CD4-positive, alpha-beta T cell treated with Interleukin-2 at 100 ng/mL for 4 hours (primary cell): ENCODE results near the gene SCAMP3.
A peak's percentile ranks its signal among the peaks of the same experiment; 100 is the strongest.
"Not testable (repeated sequence)": the region's sequence is repeated elsewhere in the genome, so short reads cannot be mapped to it uniquely, and the experiment has no call there.

Experiments
- DNase-seq: peaks from one replicate; pipeline ENCODE4 v3.0.0-alpha.2; 2020; ENCODE audit warnings: low spot score

Gene SCAMP3

DNA sequence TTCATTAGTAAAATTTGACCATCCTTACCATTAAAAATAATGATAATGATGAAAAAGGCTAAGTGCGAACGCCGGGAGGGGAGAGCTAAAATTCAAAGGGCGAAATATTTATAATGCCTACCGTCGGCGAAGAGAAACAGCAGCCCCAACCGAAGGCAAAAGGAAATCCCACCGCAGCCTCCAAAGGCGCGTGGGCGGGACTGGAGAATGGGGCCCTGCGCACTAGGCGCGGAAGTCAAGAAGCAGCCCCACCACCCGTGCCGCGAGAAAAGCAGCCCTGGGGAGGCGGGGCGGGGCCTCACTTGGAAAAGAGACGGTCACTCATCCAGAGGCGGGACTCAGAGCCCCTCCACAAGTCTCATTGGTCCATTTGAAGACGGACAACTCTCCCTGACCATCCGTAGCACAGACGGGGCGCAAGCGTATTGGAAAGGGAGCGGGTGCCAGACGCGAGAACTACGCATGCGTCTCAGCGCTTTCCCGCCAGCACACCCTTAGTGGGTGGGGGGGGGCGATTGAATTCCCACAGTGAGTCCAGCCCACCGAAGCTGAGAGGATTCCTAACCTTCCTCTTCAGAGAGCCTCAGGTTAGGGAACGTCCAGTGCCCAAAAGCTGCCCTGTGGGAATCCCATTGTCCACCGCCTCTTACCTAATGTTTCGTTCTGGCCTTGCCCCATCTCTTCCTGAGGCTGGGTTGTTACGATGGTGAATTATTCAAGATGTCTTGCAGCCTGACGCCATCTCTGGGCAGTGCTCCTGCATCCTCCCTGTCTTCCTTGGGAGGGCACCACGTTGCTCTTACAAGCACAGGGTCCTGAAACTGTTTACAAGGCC is 34.7 kb downstream of the SCAMP3 start:
- DNase-seq, result peak; percentile 99

DNA sequence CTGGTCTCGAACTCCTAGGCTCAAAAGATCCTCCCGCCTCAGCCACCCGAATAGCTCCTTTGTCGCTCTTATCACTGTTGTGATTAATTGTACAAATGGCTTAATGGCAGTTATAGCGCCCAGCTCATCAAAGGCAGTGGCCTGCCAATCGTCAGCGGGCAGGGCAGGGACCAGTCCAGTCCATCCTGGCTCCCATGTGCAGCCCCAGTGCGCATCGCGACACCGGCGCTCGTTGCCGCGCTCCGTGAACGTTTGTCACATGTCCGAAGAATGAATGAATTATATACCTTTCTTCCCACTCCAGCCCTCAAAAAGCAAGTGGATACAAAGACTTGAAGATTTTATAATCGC is 35.3 kb downstream of the SCAMP3 start:
- DNase-seq, result no peak

DNA sequence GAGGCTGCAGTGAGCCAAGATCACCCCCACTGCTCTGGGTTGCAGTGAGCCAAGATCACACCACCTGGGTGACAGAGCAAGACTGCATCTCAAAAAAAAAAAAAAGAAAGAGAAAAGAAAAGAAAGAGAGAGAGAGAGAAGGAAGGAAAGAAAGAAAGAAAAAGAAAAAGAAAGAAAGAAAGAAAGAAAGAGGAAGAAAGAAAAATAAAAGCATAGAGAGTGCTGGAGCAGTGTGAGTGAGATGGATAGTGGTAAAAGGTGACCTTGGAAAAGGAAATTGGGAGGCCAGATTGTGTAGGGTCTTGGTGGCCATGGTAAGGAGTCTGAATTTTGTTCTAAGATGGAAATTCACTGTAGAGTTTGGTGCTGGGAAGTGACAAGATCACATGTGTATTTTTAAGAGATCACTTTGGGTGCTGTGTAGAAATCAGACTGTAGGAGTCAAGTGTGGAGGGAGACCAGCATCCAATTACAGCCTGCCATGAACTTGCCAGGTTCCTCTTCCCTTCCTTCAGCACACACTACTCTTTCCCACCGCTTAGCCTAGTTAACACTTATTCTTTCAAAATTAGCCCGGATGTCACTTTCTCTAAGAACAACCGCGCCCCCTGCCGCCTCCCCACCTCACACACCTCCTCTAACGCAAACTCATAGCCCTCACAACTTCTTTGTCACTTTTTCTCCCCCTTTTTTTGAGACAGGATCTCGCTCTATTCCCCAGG is 35.8 kb downstream of the SCAMP3 start:
- peak; percentile 88 for DNase-seq

DNA sequence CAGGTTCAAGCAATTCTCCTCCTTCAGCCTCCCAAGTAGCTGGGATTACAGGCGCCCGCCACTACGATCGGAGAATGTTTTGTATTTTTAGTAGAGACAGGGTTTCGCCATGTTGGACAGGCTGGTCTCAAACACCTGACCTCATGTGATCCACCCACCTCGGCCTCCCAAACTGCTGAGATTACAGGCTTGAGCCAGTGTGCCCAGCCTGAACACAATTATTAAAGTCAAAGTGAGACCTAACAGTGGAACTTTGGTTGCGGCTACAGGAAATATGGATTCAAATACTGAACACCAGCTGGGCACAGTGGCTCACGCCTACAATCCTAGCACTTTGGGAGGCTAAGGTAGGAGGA is 36.8 kb downstream of the SCAMP3 start:
- not testable (repeated sequence) for DNase-seq

DNA sequence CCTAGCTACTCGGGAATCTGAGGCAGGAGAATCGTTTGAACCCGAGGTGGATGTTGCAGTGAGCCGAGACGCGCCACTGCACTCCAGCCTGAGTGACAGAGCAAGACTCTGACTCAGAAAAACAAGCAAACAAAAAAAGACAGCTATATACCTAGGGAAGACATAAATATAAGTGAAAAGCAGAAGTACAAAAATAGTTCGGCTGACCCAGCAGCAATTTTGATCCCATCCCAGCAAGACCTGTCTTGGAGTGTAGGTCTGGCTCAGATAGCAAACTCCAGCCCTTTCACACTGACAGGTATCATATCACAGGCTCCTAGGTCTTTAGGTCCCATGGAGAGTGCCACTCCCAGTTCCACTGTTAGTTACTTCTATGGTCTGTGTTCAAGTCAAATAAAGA is 39.1 kb downstream of the SCAMP3 start:
- no peak for DNase-seq

DNA sequence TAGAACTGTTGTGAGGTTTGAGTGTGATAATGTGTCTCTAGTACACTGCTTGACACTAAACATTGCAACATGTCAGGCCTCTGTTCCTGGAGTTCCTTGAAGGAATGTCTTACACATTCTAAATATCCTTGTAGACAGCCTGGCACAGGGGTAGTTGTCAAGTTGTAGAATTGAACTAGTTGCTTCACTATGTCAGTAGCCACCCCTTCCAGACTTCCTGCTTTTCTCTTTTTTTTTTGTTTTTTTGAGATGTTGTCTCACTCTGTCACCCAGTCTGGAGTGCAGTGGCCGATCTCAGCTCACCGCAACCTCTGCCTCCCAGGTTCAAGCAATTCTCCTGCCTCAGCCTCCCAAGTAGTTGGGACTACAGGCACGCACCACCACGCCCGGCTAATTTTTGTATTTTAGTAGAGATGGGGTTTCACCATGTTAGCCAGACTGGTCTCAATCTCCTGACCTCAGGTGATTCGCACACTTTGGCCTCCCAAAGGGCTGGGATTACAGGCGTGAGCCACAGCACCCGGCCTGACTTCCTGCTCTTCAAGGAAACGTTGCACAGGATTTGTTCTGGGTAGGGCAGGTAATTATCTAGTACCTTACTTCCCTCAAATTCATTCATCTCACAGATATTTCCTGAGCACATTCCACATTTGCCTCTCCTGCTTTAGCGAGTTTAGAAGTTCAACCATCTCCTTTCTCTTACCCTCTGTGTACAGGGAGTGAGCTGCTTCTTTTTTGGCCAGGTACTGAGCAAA is 41.8 kb downstream of the SCAMP3 start:
- DNase-seq, result not testable (repeated sequence)

DNA sequence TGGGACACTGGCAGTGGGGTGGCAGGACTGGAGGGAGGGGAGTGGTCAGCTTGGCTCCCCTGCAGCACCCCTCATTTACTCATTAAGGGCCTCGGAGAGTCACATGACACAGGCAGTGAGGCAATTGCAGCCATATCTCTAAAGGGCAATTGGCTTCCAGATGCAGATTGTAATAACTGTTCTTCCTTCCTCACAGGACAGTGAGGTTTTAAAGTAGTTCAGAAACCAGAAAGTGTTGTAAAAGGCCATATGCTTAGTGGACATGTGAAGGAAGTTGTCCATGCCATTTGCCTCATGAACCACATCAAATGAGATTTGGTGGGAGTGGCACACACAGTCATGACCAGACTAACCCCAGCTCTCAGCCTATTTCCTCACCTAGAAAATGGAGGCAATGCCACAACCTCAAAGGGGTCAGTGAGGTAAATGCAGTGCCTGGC is 42.5 kb downstream of the SCAMP3 start:
- DNase-seq, result peak; percentile 21

DNA sequence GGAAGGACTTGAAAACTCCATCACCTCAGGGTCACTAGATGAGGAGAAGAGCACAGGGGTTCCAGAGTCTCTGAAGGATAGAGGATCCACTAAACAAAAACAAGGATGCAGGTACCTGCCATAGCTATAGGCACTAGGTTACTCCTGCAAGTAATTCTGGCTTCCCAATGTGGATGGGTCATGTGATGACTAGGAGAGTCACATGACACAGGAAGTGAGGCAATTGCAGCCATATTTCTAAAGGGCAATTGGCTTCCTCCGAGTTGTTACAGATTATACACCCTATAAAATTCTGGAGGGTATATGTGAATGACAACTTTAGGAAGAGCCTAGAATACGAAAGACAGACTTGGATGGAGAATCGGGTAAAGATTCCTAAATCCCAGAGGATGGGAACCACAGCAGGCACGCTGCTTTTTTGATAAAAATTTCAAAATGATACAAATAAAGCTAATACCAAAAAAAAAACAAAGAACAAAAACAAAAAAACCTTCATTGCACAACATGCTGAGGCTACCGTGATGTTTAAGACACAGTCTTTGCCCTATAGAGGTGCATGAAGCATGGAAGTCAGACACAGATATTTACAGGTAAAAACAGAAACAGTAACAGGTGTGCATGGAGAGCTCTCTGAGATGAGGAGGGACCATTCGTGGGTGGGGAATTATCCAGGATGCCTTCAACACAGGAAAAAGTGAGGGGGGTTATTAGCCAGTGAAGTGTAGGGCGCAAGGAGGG is 43.1 kb downstream of the SCAMP3 start:
- peak; percentile 32 for DNase-seq

DNA sequence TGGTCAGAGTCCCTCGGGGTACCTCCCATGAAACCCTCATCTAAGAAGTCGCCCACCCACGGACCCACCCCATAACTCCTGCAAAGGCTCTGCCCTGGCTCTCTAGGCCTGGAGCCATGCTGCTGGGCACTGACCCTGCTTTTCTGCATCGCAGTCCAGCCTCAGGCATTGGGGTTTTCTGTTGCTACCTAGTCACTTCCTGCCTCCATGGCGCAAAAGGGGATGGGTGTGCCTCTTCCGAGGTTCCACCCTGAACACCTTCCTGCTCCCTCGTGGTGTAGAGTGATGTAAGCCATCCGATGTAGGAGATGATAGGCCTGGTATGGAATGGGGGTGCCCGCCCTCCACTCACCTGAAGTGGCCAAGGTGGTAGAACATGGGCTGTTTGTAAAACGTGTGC is 47.5 kb downstream of the SCAMP3 start:
- DNase-seq, result peak; percentile 22

DNA sequence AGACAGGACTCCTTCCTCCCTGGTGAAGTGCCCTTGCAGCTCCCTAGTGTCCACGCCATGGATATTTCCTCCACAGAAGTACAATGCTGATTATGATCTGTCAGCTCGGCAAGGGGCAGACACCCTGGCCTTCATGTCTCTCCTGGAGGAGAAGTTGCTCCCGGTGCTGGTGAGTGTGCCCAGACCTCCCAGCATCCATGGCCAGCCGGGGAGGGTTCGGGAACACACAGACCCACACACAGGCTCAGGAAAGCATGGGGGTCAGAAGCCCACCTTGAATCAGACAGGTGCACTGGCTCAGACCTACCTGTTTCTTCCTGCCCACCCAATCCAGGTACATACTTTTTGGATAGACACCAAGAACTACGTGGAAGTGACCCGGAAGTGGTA is 50.1 kb downstream of the SCAMP3 start:
- not testable (repeated sequence) for DNase-seq

DNA sequence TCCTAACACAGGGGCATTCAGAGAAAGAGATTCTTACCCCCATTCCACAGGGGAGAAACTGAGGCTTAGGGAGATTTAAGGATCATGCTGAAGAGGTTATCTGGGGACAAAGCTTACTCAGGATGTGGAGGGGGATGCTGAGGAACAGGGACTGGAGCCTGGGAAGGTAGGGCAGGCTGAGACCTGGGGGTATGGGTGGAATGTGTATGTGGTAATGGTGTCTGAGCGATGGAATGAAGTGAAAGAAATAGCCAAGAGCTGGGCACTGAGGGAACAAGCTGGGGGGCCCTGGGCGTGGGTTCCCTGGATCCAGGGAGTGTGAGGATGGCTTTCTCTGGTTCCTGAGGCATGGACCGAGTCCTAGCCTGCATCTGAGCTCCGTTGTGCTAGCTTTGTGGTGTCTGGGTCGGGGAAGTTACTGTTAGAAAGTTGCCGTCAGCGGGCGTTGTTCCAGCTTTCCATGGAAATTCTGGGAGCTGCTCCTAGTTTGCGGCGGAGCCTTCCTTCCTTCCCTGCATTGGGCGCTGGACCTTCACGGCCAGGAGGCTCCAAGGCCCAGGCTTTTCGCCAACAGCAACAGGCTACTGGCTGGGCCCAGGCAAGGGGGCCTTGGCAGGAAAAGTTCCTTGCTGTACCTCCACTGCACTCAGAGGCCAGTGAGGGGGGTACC is 50.6 kb downstream of the SCAMP3 start:
- DNase-seq, result not testable (repeated sequence)

DNA sequence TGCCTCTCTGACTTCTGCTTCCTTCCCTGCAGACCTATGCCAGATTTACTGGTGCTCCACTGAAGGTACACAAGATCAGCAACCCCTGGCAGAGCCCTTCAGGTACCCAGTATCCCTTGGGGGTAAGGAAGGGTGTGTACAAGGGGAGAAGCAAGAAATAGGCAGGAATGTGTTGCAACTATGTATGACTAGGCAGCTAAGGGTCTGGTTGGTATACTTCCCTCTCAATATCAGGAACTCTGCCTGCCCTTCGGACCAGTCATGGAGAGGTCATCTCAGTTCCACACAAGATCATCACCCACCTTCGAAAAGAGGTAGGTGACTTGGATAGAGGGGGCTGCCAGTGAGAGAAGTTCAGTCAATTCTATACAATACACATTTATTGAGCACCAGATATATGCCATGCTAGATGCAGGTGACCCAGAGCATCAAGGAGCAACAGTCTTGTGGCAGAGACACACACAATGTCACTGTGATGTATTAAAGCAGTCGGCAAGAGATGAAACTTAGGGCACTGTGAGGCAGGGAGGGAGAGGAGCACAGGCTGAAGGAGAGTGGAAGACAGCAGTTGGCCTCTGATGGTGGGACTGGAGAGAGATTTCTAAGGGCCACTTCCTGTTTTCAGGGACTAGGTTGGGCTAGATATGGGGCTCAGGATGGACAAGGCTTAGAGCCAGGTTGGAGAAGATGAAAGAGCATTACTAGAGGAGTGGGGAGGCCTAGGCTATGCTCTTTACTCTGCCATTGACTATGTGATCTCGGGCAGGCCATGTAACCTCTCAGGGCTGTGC is 51.7 kb downstream of the SCAMP3 start:
- no peak for DNase-seq

DNA sequence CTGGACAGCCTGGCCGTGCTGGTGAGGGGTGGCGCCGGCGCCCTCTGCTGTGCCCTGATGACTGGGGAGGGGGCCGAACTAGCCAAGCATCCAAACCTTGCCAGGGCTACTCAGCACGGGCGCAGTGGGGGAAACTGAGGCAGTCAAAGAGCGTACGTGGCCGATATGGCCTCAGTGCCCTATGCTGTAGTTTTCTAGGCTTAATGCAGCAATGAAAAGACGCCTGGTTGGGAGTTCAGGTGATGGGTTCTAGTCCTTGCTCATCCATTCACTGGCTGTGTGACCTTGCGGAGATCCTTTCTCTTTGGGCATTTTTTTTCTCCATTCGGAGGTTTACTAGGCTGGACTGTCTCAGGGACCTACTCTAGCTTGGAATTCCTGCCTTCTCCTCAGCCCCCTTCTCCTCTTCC is 52.8 kb downstream of the SCAMP3 start:
- no peak for DNase-seq

DNA sequence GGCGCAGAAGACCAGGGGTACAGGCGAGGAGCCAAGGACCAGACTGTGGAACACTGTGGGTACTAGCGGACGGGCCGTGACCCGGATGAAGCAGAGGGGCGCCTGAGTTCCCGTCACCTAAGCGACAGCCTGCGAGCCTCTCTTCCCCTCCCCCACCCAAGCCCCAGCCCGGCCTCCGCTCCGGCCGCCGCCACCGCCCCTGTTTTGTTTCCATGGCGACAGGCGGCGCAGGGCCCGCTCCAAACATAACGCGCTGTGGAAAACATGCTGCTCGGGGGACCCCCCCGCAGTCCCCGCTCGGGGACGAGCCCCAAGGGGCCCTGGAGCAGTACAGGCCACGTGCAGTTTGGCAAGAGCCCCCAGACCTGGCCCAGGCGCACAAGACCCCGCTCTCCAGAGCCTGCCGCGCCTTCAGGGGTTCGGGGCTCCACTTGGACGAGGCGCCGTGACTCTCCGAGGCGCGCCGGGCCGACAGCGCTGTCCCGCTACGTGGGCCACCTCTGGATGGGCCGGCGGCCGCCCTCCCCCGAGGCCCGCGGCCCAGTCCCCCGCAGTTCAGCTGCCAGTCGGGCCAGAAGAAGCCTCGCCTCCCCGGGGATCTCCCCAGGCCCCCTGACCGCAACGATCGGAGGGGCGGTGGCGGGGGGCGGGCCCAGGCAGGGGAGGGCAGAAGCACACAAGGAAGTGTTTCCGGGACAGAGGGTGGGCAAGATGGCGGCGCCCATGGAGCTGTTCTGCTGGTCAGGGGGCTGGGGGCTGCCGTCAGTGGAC is 53.4 kb downstream of the SCAMP3 start, which contains the start of gene MTX1:
Gene MTX1, plus strand, starts transcription at position 155 of the 771 bp plus-strand sequence. Its CDS starts 110 bp downstream, at position 265.
- peak; percentile 94 for DNase-seq

DNA sequence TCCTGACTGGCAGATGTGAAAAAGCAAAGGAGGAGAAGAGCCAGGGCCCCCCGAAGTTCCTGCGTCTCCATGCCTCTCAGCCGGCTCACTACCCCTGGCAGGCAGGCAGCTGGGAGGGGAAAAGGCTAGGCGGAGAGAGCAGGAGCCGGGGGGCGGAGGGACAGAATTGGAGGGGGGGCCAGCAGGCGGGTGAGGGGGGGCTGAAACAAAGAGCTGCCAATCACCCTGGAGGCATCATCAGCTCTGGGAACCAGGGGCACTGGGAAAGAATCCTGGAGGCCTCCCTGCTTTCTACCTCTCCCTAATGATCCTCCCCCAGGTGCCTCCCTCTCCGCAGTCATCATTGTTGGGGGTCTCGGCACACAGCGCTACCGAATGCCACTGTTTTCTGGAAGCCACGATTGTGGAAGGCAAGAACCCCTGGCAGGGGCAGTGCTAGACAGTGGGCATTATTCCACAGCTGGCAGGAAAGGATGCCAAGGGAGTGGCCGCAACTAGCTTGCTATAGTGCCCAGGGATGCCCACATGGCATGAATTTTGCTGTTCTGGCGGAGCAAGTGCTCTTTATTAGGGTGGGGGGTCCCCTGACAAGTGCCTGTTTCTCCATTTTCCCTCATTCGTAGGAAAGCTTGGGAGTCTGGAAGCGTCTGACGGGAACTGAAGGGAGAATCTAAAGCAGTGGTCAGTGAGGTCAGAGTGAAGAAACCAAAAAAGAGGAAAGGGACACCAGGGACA is 54.2 kb downstream of the SCAMP3 start, which contains the start of gene THBS3:
Gene THBS3, minus strand, starts transcription at position 92 of the 735 bp plus-strand sequence. Its CDS starts 21 bp downstream, at position 71.
- DNase-seq, result no peak

DNA sequence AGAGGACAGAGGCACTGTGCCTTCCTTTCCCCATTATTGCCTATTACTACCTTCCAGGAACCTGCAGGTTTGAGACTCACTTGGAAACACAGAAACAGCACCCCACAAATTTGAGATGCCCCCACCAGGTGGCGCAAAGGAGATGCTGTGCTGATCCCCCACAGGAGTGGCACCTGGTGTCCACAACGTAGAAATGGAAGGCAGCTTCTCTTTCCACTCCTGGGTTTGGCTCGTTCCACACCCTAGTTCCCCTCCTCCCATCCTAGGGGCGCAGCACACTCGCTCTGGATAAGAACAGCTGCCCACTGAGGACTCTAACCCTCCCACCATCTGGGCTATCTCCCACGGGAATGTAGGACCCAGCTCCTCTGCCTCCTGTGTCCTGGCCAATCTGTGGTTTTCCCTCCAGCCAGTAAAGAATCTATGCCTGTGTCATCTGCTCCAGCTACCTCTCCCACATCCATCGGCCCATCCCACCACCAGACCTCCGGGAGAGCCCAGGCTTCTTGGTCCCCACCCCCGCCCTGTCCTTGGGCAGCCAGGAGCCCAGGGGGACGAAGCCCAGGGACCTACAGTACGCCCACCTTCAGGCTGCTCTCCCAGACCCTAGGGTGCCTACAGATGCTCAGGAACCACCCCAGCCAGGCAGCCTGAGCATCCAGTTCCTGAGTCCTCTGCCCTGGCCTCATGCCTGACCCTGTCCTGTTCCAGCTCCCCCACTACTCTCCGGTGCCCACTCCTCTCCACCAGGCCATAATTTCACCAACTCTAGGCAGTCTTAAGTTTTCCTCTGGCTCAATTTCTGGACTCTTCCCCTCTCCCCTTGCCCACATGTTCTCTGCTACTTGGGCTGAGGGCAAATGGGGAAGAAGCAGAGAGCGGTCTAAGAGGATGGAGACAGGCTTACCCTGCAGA is 55.0 kb downstream of the SCAMP3 start:
- DNase-seq, result peak; percentile 95
